K562 (cell line): ENCODE data around the gene PIM3. TPM values are rescaled to one million over a fixed set of nuclear protein-coding genes. Genes with fewer than 3 reads are reported as not detected.

Source experiments
- ATAC-seq: fragments of 200-7000 bp; cut with Tn5 transposase; 3 replicates; pipeline ENCODE4 v1.9.1; 2020; ENCODE audit warnings: moderate library complexity
- BruUV-seq: library from RNA; stranded (reverse); fragments of 400-500 nt; replicated peaks from 2 replicates; lab custom pipeline; 2021; lab: Mats Ljungman, UMichigan
- CTCF ChIA-PET: fragments of 300-600 bp; formaldehyde crosslinking; extraction: SDS; loops from one replicate; lab custom pipeline; 2021; ENCODE audit warnings: low intra/inter-chr PET ratio; lab: Yijun Ruan, JAX
- POLR2A ChIA-PET: fragments of 300-600, 350-650 bp; sonication (Branson Sonifier 250); formaldehyde crosslinking; extraction: SDS; loops from one replicate; lab custom pipeline; 2021; ENCODE audit warnings: antibody characterized with exemption, inconsistent platforms; lab: Yijun Ruan, JAX
- DNase-seq, 4 experiments: peaks; one replicate each; pipeline versions ENCODE4 v3.0.0 to v3.0.0-alpha.2; 2011 to 2018; ENCODE audit warnings: low spot score in 3 of 4, mixed read lengths in 3 of 4; ENCODE audit errors: extremely low read depth in 1 of 4
- FAIRE-seq: peaks from 2 replicates; lab custom pipeline; 2011; peaks lifted over from hg19 to GRCh38; lab: Jason Lieb, UNC
- H2AFZ ChIP-seq: 2 replicates; pipeline ENCODE4 v1.6.0; 2011; ENCODE audit warnings: low read depth, low read length, control low read depth, inconsistent platforms
- H3K27ac ChIP-seq: fragments of 200-600 bp; 3 replicates; pipeline ENCODE4 v1.8.0; 2011; ENCODE audit warnings: low read depth, mild to moderate bottlenecking, control low read depth, inconsistent platforms, low read length, moderate library complexity, mixed read lengths; ENCODE audit errors: extremely low read depth
- H3K27me3 ChIP-seq, 2 experiments: fragments of 300-600 bp in 1 of 2; 2 replicates in 1 of 2; 3 replicates in 1 of 2; pipeline versions ENCODE4 v1.6.0 to v1.8.0; 2011; ENCODE audit warnings: inconsistent platforms in 2 of 2, low read length in 2 of 2, mild to moderate bottlenecking in 1 of 2, mixed read lengths in 1 of 2, moderate library complexity in 1 of 2; ENCODE audit not compliant: control insufficient read depth in 2 of 2, insufficient read depth in 2 of 2
- H3K36me3 ChIP-seq: fragments of 300-600 bp; 3 replicates; pipeline ENCODE4 v1.8.0; 2011; ENCODE audit warnings: mild to moderate bottlenecking, low read length, inconsistent platforms; ENCODE audit not compliant: control insufficient read depth, insufficient read depth
- H3K4me1 ChIP-seq, 2 experiments: fragments of 200-600 bp in 1 of 2; replicated peaks in 1 of 2; 2 replicates in 1 of 2; 3 replicates in 1 of 2; pipeline versions ENCODE4 v1.5.1 to v1.8.0; 2011; ENCODE audit warnings: inconsistent platforms in 2 of 2, low read length in 2 of 2, mild to moderate bottlenecking in 1 of 2, mixed read lengths in 1 of 2, moderate library complexity in 1 of 2; ENCODE audit not compliant: control insufficient read depth in 2 of 2, insufficient read depth in 2 of 2
- H3K4me2 ChIP-seq: 2 replicates; pipeline ENCODE4 v1.6.1; 2011; ENCODE audit warnings: low read length, control low read depth, inconsistent platforms, mixed read lengths; ENCODE audit not compliant: insufficient read depth
- H3K4me3 ChIP-seq: fragments of 200-600 bp; sonication (generic), shearing (Covaris generic); 2 replicates; pipeline ENCODE4 v1.5.1; 2016; ENCODE audit warnings: control low read depth, inconsistent platforms
- H3K79me2 ChIP-seq: fragments of 200-600 bp; 3 replicates; pipeline ENCODE4 v1.8.0; 2011; ENCODE audit warnings: low read length, inconsistent platforms; ENCODE audit not compliant: control insufficient read depth, insufficient read depth
- H3K9ac ChIP-seq, 2 experiments: 2 replicates each; pipeline versions ENCODE4 v1.6.0 to v1.6.1; 2011; ENCODE audit warnings: low read depth in 2 of 2, low read length in 2 of 2, control low read depth in 1 of 2, inconsistent platforms in 1 of 2, mild to moderate bottlenecking in 1 of 2, mixed read lengths in 1 of 2; ENCODE audit not compliant: insufficient read depth in 1 of 2
- H3K9me1 ChIP-seq: one replicate; pipeline ENCODE4 v1.6.0; 2011; ENCODE audit warnings: inconsistent platforms, mild to moderate bottlenecking, low read length, moderate library complexity; ENCODE audit not compliant: control insufficient read depth, insufficient read depth
- H3K9me3 ChIP-seq: replicated peaks from 2 replicates; pipeline ENCODE4 v1.5.1; 2011; ENCODE audit warnings: low read depth, low read length, inconsistent platforms; ENCODE audit not compliant: control insufficient read depth, insufficient read depth
- H4K20me1 ChIP-seq: replicated peaks from 2 replicates; pipeline ENCODE4 v1.6.1; 2011; ENCODE audit warnings: low read length, inconsistent platforms, mixed read lengths; ENCODE audit not compliant: control insufficient read depth, insufficient read depth
- BRCA1 ChIP-seq, 2 experiments: fragments of 450-650 bp in 1 of 2; sonication (generic) in 1 of 2; formaldehyde crosslinking in 1 of 2; IDR thresholded peaks; 2 replicates each; pipeline versions ENCODE4 v1.5.0 to v1.6.1; 2017 to 2020; ENCODE audit warnings: mild to moderate bottlenecking in 1 of 2, missing genetic modification reagents in 1 of 2
- CBFB ChIP-seq: sonication (generic); formaldehyde crosslinking; IDR thresholded peaks from 2 replicates; pipeline ENCODE4 v1.4.0; 2020; ENCODE audit warnings: mild to moderate bottlenecking, missing genetic modification reagents
- DMBX1 ChIP-seq: fragments of 250-450 bp; sonication (Bioruptor Pico); IDR thresholded peaks from 2 replicates; pipeline ENCODE4 v1.8.0; 2022; ENCODE audit warnings: inconsistent platforms, mild to moderate bottlenecking, moderate library complexity, borderline replicate concordance
- E2F6 ChIP-seq, 2 experiments: IDR thresholded peaks; 2 replicates each; pipeline ENCODE4 v1.6.1; 2011; ENCODE audit warnings: borderline replicate concordance in 1 of 2, control low read depth in 1 of 2, low read depth in 1 of 2, low read length in 1 of 2, mild to moderate bottlenecking in 1 of 2, mixed read lengths in 1 of 2, moderate library complexity in 1 of 2; ENCODE audit not compliant: insufficient read depth in 1 of 2, insufficient read length in 1 of 2, poor library complexity in 1 of 2, severe bottlenecking in 1 of 2; ENCODE audit errors: extremely low read depth in 1 of 2
- ZNF224 ChIP-seq: sonication (generic); formaldehyde crosslinking; IDR thresholded peaks from 2 replicates; pipeline ENCODE4 v1.8.0; 2022; ENCODE audit warnings: mild to moderate bottlenecking, missing genetic modification reagents
- ZSCAN32 ChIP-seq: fragments of 450-650 bp; formaldehyde crosslinking; IDR thresholded peaks from 2 replicates; pipeline ENCODE4 v1.4.0; 2020; ENCODE audit warnings: mild to moderate bottlenecking, moderate library complexity
- WGBS: fragments of 100-300 bp; shearing (Covaris generic); methylation state at CpG from one replicate; pipeline ENCODE4 v1.1.6; 2016; ENCODE audit warnings: low coverage, mixed read lengths; ENCODE audit not compliant: insufficient coverage; ENCODE audit errors: missing lambda C conversion rate; 5-methylcytosine and 5-hydroxymethylcytosine counted together
- in situ Hi-C: fragments of 300-500 bp; cut with MboI; formaldehyde crosslinking; loops from 4 replicates; pipeline ENCODE4 v1.15.0; 2018; ENCODE audit warnings: inconsistent platforms, mixed read lengths
- intact Hi-C: fragments of 100-400 bp; cut with micrococcal nuclease; formaldehyde crosslinking; loops from 2 replicates; pipeline ENCODE4 v1.14.2; 2022
- polyA plus RNA-seq, 8 experiments: library from polyadenylated mRNA; depleted of rRNA in 4 of 8; stranded (reverse) in 5 of 8; unstranded in 3 of 8; fragments of >200 nt; fragmentation: Nextera tagmentation in 2 of 8; fragmentation: Illumina TruSeq in 1 of 8; extraction: Ambion mirVana in 2 of 8; extraction: Trizol in 1 of 8; gene quantifications; 2 replicates each; pipeline versions ENCODE4 v1.2.1 to v1.2.3, GENCODE V29; 2011 to 2014; ENCODE audit warnings: inconsistent platforms in 1 of 8, missing spikeins in 1 of 8
- total RNA-seq, 7 experiments: library from RNA; depleted of rRNA in 6 of 7; stranded (reverse); fragments of >200 nt in 6 of 7; fragmentation: Illumina TruSeq in 2 of 7; extraction: Trizol in 2 of 7; gene quantifications; 2 replicates each; pipeline versions ENCODE4 v1.2.1 to v1.2.3, GENCODE V29; 2011 to 2021; ENCODE audit warnings: low replicate concordance in 1 of 7

PIM3 gene
- total and polyA plus RNA-seq, 9 of the 15 experiments (the other 6 are each of a cell fraction or from before 2014, with no cell fraction given): 0.24 to 40.5 (median 5.3) TPM

- Histone ChIP-seq H3K79me2 (no peaks in the 10 kb centered on the region), H3K4me2 (no peak overlapping the region), H3K27me3 (no peaks in the 10 kb centered on the region), H3K9me1 (no peaks in the 10 kb centered on the region), H3K27ac (no peak overlapping the region), H3K36me3 (no peaks in the 10 kb centered on the region), H4K20me1 (no peaks in the 10 kb centered on the region), H3K9me3 (peaks cover 3% of the 10 kb centered on the region; the same call in 1 of the 2 replicates), H2AFZ (no peak overlapping the region), H3K4me3 (no peak overlapping the region), H3K4me1 (peaks cover 0 to 61% of the 10 kb centered on the region in 2 experiments; a peak in 3 of 5 replicates), H3K9ac (no peak overlapping the region)
- WGBS: 43% methylated on average over 13 of the region's 21 CpGs
- POLR2A ChIA-PET: no interaction called here
- BruUV-seq: no TSS peak
- ATAC-seq: no peak
- no peak for TF ChIP-seq CBFB
- no peak for TF ChIP-seq ZNF224
- TF ChIP-seq BRCA1 (IDR thresholded peaks at IDR 0.05): no peak
- TF ChIP-seq BRCA1 (CRISPR knock-in tag; IDR thresholded peaks at IDR 0.05): no peak
- TF ChIP-seq DMBX1 (CRISPR knock-in tag): no peak
- TF ChIP-seq E2F6 (IDR thresholded peaks at IDR 0.05; ENCODE audit: borderline replicate concordance in 1 of 2, extremely low read depth in 1 of 2, insufficient read depth in 1 of 2, insufficient read length in 1 of 2, low read depth in 1 of 2, low read length in 1 of 2, poor library complexity in 1 of 2, severe bottlenecking in 1 of 2): no peak
- no peak for TF ChIP-seq ZSCAN32 (CRISPR knock-in tag)
- DNase-seq: no peak
- FAIRE-seq: no peak
- in situ Hi-C loops: loop anchor here (5.0 kb wide), 1 partner anchor 62 kb away; no protein-coding TSS in a partner anchor
- CTCF ChIA-PET: no interaction called here
- intact Hi-C loops: no loop called here
Observed at GRCh38 chr22:49994361-49995040, 33.9 kb downstream of the PIM3 start.
